Measurements from ENCODE around the gene PDGFD.
A peak's percentile ranks its signal among the peaks of the same experiment; 100 is the strongest.

PDGFD gene

DNA sequence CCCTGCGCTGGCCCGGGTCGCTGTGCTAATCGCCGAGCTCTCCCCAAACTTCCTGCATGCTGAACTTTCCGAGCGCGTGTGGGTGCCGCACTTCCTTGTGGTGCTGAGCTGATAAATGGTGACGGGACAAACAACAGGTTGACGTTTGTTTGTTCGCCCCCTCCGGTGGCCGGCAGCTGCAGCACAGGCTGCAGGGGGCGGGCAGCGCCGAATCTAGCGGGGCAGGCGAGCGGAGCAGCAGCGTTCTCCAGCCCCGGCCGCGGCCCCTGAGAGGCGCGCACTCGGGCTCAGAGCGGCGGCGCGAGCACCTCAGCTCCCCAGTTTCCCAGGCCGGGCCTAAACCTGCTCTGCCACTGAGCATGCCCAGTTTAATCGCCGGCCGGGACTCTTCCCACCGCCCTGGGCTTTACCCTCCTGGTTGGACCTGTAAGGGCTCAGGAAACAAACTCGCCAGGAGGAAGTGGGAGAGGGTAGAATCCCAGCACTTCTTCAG, at the start of gene PDGFD:
PDGFD (minus strand) TSS at position 120 of the 493 bp plus-strand sequence.
- DNase-seq (ENCODE audit: low read depth) = peak; percentile 74

DNA sequence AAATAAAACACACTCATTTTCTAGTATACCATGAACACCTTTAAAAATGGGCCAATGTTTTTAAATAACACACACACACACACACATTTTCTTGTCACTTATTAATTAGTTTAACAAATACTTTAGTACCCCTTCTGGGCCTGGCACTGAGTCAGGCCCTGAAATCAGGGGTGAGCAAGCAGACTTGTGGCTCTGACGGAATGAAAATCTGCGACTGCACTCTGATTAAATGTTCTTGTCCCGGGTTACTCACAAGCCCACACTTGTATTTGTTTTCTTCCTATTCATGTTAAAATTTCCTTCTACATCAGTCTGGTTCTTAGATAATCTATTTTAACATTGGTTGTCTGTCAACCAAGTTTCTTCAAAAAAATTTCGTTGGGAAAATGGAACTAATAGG, 43.0 kb upstream of the PDGFD start:
- peak; percentile 18 for DNase-seq (ENCODE audit: low read depth)

DNA sequence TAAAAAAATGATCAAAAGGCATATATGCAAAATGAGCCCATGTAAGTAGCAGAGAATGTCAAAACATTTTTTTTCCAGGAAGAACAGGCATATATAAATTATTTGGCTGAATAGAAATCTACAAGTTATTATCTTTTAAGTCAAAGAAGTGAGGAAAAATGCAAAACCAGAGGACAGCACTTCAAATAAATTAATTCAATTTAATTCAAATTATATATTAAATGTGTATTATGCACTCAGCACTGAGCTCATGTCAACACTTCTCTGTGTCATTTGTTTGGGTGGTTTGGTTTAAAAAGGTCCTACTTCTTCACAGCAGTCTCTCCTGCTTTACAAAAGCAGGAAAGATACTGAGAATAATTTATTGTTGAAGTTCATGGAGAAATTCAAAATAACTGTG, 41.9 kb upstream of the PDGFD start:
- DNase-seq (ENCODE audit: low read depth) = no peak

DNA sequence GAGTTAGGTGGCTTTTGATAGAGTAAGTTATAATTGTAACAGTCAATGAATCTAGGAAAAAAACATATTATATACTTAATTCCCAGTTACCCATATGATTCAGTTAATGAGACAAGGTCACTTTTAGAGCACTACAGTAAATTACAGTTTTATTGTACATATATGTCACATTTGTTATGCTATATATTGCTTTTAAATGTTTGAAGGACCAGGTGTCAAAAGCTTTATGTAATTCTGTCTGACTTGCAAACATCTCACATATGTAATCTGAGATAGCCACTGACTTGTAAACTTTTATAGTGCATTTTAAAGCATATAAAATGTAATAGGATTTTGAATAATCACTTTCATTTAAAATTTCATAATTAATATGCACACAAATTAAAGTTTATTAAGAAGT, 36.7 kb upstream of the PDGFD start:
- no peak for DNase-seq (ENCODE audit: low read depth)

DNA sequence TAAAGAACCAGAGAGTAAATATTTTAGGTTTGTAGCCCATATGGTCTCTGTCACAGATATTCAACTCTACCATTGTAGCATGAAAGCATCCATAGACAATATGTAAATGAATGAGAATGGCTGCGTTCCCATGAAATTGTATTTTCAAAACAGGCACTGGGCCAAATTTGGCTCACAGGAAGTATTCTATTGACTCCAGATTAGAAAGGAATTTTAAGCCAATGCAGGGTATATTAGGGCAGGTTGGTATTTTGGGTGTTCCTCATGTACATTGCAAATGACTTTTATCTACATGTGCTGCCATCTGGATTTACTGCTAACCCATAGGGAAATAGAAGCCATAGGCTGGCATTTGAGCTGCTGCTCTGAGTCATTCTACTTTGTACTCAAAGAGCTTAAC, 35.1 kb upstream of the PDGFD start:
- DNase-seq (ENCODE audit: low read depth) = peak; percentile 12

DNA sequence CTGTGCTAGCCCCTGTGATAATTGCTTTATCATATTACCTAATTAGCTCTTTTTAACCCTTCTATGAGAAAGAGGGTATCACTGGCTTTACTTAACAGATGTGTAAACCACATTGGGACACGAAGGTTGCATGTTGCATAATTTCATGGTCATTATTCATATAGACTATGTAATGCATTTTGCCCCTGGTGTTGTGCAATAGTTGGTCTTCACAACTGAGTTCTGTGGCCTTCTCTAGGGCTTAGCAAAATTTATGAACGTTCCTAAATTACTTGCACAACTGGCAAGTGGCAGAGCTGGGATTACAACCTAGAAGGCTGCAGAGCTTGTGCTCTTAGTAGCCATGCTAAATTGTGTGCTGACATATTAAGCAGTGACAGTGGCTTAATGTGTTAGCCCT, 34.6 kb upstream of the PDGFD start:
- DNase-seq (ENCODE audit: low read depth) = peak; percentile 93

DNA sequence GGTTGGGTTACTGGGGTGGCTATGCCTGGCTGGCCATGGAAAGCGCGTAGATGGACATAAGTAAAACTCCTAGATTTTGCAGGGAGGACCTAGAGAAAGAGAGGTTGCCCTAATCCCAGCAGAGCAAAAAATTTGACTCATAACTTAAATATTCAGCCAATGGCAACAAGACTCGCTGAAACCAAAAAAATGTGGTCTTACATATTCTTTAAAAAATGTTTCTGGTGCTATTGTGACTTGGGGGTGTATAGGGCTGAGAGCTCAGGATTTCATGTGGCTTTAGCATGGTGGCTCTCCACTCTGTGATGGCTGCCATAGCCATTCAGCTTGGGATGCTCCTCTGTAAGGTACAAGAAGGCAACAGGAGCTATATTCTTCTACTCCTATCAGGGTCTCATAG, 27.2 kb upstream of the PDGFD start:
- DNase-seq (ENCODE audit: low read depth) = peak; percentile 14

DNA sequence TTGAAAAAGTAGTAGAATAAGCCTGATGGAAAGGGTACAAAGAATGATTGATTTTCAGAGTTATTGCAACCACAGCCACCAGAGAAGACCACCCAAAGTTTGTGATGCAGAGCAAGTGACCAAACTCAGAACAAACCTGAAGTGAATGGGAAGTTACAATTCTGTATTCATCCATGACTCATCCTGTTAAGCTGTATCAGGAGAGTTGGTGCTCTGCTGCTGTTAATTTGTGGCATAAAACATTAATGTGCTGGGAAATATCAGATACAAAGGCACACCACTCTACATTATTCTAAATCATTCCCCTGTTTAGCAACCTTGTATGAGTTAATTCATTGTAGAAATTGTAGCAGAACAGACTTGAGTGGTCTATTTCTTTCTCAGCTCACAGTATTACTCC, 19.6 kb upstream of the PDGFD start:
- DNase-seq (ENCODE audit: low read depth) = peak; percentile 1

DNA sequence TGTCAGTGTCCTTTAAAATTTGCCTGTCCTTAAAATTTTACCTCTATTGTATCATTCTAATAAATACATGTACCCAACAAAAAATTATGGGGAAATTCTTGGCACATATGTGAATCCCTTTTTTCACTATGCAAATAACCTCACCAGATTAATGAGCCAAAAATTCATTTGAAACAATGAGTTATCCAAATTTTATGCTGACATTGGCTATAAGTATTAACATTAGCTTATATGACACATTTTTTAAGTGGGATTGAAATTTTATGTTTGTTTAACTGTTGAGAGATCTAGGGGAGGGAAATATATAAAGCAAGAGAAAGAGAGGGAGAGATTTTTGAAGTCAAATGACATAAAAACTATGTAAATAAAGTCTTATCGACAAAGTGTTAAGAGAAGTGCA, 11.8 kb upstream of the PDGFD start:
- DNase-seq (ENCODE audit: low read depth) = no peak

DNA sequence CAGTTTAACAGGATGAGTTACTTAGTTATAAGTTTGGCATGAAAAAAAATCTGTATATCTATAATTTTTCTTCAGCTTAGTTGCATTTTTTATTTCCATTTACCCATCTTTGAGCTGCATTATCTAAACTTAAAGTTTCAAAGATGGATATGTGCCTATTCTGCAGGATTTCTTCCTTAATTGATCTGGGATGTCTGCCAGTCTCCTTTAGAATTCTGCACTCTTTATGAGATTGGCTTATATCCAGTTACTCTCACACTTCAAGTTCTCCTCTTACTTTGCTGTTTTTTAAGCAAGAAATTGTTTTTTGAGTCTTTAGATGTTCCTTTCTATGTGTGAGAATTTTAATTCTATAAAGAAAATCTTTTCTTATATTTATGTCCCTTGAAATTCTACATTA, 5.1 kb upstream of the PDGFD start:
- no peak for DNase-seq (ENCODE audit: low read depth)

DNA sequence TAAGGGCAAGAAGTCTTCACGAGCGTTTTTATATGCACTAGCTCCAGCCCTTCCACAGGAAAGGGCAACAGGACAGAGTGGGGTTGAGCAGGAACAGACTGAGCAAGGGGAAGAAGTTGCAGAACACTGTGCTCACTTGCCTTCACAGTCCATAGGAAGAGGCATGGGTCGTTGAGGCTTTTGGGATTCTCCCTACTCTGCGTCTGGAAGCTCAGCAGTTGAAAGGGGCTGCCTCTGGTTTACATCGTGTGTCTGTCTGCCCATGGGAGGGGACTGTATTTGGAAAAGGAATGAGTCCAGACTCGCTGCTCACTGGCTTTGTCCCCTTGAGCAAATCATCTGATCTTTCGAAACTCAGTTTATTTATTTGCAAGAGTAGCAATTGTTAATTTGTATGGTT, 1.1 kb upstream of the PDGFD start:
- no peak for DNase-seq (ENCODE audit: low read depth)

DNA sequence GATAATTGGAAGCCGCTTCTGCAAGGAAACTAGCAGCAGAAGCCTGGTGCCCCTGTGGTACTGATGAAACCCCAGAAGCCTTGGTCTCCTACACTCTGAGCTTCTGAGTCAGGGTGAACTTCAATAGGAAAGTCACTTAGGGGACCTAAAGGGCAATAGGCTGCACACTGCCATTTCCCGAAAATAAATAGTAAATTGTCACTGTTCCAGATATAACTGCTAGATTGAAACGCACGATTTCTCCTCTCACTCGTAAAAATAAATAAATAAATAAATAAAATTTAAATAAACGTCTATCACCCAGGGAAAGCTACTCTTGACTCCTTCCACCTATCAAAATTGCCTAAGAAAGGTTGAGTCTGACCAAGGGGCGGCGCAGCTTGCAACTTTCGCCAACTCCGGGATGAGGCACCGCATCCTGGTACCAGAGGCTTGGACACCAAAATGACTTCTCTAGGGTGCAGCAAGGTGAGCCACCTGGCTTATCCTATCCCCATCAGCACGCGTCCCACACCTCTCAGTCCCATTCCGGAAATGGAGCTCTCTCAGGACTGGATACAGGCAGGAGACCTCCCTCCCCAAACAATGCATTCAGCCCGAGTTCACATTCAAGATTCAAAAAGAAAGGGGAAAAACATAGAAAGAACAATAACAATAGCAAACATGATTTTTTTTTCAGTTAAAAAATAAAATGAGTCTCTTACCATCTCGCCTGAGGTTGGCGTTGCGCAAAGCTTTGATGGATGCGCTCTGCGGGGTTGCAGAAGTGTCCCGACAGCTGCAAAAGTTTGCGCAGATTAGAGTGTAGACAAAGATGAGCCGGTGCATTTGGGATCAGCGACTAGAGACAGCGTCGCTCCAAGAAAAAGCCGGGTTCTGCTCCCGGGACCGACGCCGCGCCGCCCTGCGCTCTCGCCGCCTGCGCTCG, 583 bp downstream of the PDGFD start:
- DNase-seq (ENCODE audit: low read depth) = peak; percentile 58

DNA sequence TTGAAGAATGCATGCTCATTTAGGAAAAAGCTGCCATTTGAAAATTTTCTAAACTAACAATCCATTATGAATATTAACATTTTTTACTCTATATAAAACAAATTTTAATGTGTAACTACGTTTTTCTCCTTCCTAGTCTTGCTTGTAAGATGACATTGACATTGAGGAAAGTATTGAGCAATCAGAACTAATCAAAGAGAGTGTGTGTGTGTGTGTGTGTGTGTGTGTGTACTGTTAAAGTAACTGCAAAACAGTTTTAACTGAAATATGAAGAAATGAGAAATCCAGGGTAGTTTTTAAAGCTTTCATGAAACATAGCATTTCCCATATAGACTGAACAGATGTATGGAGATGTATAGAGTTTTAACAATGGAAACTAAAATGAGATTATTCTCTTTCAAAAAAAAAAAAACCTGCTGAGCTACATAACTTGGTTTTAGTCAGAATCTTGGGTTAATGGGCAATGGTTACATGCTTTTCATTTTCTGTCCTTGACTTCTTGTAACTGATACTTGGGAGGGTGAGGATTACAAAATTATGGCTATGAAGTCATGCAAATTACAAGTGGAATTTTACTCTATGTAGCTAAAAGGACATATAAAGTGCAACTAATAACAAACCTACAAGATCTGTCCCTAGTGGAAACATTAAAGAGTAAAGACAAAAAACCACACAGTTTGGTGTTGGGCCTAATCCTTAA, 2.0 kb downstream of the PDGFD start:
- DNase-seq (ENCODE audit: low read depth) = peak; percentile 26

DNA sequence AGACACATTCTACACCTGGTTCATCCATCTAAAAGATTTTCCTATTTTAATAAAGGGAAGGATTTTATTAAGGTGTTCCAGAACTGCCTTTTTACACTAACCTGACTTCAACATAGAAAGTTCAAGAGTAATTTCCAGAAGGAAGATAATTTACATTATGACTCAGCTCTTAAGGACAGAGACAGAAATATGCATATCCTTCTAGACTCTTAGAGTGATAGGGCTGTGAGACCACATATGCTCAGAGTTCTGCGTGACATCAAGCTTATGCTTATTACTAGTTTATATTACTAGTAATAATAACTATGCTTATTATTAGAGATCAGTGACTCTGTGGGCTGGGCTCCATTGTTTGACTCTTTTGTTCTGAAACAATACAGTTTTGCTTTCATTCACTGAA, 4.6 kb downstream of the PDGFD start:
- peak; percentile 49 for DNase-seq (ENCODE audit: low read depth)

DNA sequence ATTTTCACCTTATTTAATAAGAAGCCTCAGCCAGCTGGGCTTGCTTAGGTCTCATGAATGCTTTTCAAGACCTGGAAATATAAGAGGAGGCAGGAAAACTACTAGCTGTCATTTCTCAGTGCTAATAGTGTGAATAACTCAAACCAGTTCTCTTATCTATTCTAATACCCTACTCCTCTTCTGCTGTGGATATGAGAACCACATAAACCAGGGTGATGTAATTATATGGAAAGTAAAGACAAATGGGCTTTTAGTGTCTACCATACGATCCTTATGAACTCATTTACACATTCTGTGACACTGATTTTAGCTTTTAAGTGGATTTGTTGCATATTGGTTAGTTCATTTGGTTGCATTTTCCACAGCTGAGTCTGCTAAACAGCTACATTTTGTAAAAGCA, 8.6 kb downstream of the PDGFD start:
- peak; percentile 47 for DNase-seq (ENCODE audit: low read depth)

DNA sequence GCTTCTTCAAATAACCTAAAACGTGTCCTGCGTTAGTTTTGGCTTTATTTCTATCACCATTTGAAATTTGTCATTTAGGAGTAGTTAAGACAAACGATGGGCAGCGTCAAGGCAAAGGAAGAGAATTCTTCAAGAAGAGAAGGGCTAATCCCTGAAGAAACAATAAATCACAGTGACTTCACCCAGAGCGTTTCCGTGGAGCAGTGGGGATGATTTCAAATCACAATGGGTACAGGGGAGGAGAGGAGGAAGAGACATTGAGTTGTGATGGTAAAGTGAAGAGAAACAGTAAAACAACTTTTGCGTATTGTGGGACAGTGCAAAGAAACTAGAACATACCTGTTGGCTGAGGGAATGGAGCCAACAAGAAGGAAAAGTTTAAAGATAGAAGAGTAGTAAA, 9.7 kb downstream of the PDGFD start:
- no peak for DNase-seq (ENCODE audit: low read depth)

DNA sequence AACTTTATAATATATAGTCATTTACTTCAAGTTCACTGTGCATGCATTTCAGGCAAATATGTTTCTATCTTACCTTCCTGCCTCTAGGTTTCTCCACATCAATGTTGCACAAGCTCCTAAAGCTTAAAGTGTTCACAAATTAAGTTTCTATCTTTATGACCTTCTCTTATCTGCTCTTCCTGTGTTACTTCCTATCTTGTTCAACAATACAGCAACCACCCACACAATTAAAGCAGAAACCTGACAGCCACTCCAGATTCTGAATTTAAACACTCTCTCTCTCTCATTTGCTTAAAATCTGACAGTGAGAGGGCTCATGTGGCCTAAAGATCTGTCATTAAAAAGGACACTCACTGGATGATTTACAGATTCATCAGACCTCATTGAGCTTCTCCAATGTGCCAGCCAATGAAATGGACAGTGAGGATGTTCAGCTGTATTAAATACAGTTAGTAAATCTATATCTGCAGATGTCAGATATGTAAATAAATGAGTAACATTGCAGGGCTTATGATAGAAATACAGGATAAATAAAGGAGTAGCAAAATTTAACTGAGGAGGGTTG, 10.9 kb downstream of the PDGFD start:
- peak; percentile 58 for DNase-seq (ENCODE audit: low read depth)

DNA sequence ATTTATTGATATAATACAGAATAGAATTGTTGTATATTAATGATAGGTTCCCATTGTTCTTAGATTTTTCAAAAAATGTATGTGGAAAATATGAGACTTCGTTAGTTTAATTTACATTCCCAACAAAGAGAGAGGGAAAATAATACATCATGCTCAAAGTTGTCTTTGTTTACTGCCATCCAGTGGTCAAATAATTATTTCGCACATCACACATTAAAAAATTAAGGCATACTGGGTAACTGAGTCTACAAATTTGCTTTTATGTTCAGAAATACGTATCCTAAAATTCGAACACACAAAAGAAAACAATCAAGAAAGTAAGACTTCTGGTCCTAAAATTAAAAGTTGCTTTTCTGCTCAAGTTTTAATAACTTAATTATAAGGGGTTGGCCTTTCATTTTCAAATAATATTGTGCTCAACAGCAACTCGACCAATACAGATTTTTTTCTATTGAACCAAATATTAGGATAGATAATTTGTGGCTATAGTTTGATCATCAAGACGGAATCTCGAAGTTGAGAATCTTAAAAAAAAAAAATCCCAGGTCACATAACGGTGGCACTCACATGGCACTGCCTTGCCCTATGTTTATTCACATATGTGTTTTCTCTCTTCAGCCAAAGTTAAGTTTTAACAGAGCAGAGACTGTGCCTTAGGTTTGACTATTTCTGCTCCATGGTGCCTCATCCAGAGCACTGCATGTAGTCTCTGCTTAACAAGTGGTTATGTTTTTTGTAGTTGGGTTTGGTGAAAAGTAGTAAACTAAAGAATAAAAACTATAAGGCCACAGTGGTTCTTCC, 12.3 kb downstream of the PDGFD start:
- DNase-seq (ENCODE audit: low read depth) = peak; percentile 40

DNA sequence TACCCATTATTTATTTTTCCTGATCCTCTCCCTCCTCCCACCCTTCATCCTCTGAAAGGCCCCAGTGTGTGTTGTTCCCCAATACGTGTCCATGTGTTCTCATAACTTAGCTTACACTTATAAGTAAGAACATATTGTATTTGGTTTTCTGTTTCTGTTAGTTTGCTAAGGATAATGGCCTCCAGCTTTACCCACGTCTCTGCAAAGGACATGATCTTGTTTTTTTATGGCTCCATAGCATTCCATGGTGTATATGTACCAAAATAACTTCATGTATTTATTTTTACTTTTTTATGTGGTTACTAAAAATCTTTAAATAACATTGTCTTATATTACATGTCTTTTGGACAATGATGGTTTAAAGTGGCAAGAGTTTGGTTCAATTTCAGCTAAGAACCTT, 15.2 kb downstream of the PDGFD start:
- DNase-seq (ENCODE audit: low read depth) = no peak

DNA sequence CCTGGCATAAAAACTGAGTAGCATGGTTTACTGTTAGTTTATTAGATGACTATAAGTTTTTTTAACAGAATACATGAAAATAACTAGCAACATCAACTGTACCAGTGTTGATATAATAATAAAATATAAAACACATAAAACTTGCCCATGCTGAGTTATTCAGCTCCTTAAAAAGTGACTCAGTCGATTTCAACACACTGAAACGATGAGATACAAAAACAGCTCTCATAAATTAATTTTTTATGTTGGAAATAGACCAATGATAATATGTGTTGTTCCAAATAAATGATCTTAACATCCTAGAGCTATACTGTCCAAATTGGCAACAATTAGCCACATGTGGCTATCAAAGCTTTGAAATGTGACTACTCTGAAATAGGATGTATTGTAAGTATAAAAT, 15.9 kb downstream of the PDGFD start:
- DNase-seq (ENCODE audit: low read depth) = peak; percentile 75

DNA sequence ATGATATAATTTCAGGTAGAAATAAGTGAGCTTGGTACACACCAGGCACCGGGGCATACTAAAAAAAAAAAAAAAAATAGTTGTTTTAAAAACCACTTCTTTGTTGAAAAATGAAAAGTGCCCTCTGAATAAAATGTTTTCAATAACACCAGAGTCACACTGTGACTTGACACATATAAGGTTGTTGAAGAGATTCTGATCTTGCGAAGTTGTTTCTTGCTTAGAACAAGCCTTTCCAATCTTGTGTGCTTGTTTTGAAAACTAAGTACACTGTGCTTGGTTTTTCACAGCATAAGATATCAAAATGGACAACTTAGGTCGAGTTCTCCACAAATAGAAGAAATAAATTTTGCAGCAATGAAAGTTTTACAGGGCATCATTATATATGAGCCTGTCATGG, 17.0 kb downstream of the PDGFD start:
- DNase-seq (ENCODE audit: low read depth) = no peak

DNA sequence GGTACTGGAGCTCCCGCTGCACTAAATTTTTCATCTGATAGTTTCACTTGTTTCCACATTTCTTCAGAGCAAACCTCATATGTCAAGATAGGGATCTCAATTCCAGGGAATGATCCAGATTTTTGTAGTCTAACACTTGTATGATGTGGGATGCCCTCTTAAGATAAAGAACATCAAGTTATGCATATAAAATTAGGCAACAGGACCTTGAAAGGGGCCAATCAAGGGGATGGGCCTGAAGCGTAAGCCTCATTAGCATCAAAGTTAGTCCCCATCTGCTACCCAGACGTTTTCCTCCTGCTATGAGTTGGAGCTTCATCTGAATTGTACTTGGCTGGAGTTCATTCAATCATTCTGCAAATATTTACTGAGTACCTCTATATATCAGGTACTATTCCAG, 17.5 kb downstream of the PDGFD start:
- peak; percentile 86 for DNase-seq (ENCODE audit: low read depth)
